ENCODE results near the gene ANKRD13A. TPM values are rescaled to one million over a fixed set of nuclear protein-coding genes. Genes with fewer than 3 reads are reported as not detected.

The ANKRD13A gene
- polyA plus RNA-seq, 1 experiment: 268 TPM

DNA sequence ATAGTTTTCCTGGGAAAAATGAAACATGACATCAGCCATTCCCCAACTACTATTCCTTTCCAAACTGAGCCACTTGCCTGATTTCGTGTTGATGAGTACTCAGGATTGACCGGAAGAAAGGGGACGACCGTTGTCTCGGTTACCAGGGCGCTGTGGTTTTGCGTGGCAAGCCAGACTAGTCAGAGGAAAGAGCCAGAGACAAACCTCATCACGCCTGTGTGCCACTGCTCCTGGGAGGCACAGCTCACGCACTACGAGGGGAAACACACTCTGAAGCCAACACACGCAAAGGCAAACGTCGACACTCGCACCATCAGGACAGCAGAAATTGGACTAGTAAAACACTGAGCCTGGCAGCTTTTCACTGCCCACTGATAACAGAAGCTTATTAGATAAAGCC lies 38.0 kb upstream of the ANKRD13A start:
- Histone ChIP-seq H3K27me3 (ENCODE audit: control insufficient read depth, insufficient read depth, low read length) (no peaks in the 10 kb centered on the region), H3K36me3 (ENCODE audit: control insufficient read depth, insufficient read depth, low read length) (peaks cover 6% of the 10 kb centered on the region), H3K4me3 (ENCODE audit: low read depth, low read length) (no peak overlapping the region)
- ChIA-PET CTCF (interaction anchor here (1.0 to 2.0 kb wide), 3 partner anchors 8 to 28 kb away, joined by 3 to 9 read pairs (median 4); no protein-coding TSS in a partner anchor), POLR2A (interaction anchor here (0.6 kb wide), 1 partner anchor 44 kb away, joined by 3 read pairs; no protein-coding TSS in a partner anchor)
- TF ChIP-seq, protein P1, sequence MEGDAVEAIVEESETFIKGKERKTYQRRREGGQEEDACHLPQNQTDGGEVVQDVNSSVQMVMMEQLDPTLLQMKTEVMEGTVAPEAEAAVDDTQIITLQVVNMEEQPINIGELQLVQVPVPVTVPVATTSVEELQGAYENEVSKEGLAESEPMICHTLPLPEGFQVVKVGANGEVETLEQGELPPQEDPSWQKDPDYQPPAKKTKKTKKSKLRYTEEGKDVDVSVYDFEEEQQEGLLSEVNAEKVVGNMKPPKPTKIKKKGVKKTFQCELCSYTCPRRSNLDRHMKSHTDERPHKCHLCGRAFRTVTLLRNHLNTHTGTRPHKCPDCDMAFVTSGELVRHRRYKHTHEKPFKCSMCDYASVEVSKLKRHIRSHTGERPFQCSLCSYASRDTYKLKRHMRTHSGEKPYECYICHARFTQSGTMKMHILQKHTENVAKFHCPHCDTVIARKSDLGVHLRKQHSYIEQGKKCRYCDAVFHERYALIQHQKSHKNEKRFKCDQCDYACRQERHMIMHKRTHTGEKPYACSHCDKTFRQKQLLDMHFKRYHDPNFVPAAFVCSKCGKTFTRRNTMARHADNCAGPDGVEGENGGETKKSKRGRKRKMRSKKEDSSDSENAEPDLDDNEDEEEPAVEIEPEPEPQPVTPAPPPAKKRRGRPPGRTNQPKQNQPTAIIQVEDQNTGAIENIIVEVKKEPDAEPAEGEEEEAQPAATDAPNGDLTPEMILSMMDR (IDR thresholded peaks at IDR 0.05; ENCODE audit: insufficient read depth, low read depth, low read length): no peak
- no peak for DNase-seq (ENCODE audit: low read depth)

DNA sequence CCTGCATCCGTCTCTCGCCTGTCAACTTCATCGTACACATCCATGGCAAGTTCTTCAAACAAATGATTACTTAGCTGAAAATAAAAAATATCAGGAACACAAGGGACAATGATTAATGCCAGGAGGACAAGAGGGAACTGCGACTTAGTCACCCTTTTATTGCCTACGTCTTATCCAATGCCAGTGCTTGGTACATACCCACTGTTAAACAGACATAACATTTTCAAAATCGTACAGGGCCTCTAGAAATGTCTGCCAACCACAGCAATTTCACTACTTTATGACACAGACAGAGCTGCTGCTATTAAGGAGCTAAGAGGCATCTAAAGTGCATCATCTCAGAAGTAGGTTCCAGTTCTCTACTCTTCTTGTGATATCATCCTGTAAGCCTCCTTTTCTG lies 37.6 kb upstream of the ANKRD13A start:
- Histone ChIP-seq H3K4me3 (ENCODE audit: low read depth, low read length) (no peak overlapping the region), H3K36me3 (ENCODE audit: control insufficient read depth, insufficient read depth, low read length) (peaks cover 6% of the 10 kb centered on the region), H3K27me3 (ENCODE audit: control insufficient read depth, insufficient read depth, low read length) (no peaks in the 10 kb centered on the region)
- no peak for DNase-seq (ENCODE audit: low read depth)
- POLR2A ChIA-PET: interaction anchor here (0.6 kb wide), 1 partner anchor 43 kb away, joined by 3 read pairs; no protein-coding TSS in a partner anchor
- CTCF ChIA-PET: interaction anchor here (0.5 to 2.0 kb wide), 5 partner anchors 8 to 68 kb away, joined by 3 to 9 read pairs (median 3); no protein-coding TSS in a partner anchor
- TF ChIP-seq, protein P1 (IDR thresholded peaks at IDR 0.05; ENCODE audit: insufficient read depth, low read depth, low read length): no peak

DNA sequence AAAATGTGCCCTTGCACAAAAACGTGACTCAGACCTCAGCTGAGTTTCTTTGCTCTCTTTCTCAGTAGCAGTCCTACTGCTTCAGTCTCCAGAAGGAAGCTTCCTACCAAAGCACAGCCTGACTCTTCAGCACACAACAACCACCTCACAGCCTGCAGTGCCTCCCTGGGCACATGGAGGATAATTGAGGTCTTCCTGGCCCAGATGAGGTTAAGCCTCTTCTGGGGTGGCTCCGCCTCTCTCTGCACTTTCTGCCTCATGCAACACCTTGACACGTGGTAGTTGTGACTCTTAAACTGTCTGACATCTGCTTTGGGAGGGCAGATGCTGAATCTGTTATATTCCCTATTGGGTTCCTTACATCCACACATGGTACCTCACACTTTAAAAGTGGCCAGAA lies 36.8 kb upstream of the ANKRD13A start:
- POLR2A ChIA-PET: no interaction called here
- H3K36me3 ChIP-seq (ENCODE audit: control insufficient read depth, insufficient read depth, low read length): peaks cover 6% of the 10 kb centered on the region
- H3K4me3 ChIP-seq (ENCODE audit: low read depth, low read length): no peak overlapping the region
- CTCF ChIA-PET: interaction anchor here (0.9 to 2.0 kb wide), 3 partner anchors 9 to 28 kb away, joined by 3 to 9 read pairs (median 3); no protein-coding TSS in a partner anchor
- TF ChIP-seq, protein P1 (IDR thresholded peaks at IDR 0.05; ENCODE audit: insufficient read depth, low read depth, low read length): no peak
- no peak for DNase-seq (ENCODE audit: low read depth)
- H3K27me3 ChIP-seq (ENCODE audit: control insufficient read depth, insufficient read depth, low read length): no peaks in the 10 kb centered on the region

DNA sequence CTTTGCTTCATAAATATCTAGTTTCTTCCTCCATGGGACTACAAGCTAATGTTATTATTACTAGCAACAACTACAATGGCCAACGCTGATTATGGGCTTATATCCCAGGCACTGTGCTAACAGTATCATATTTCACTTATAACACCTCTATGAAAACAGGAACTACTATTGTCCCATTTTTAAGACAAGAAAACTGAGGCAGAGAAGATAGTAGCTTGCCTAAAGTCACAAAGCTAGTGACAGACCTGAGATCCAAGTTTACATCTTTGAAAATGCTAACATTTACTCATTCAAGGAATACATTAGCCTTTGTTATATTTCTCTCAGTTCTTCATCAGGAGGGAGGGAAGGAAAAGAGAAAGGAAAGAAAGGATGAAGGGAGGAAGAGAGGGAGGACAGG lies 35.9 kb upstream of the ANKRD13A start:
- no peak overlapping the region for H3K4me3 ChIP-seq (ENCODE audit: low read depth, low read length)
- ChIA-PET CTCF (interaction anchor here (0.9 to 1.7 kb wide), 4 partner anchors 10 to 95 kb away, joined by 3 read pairs; no protein-coding TSS in a partner anchor), POLR2A (no interaction called here)
- no peaks in the 10 kb centered on the region for H3K27me3 ChIP-seq (ENCODE audit: control insufficient read depth, insufficient read depth, low read length)
- H3K36me3 ChIP-seq (ENCODE audit: control insufficient read depth, insufficient read depth, low read length): peaks cover 6% of the 10 kb centered on the region
- DNase-seq (ENCODE audit: low read depth): no peak
- TF ChIP-seq, protein P1 (IDR thresholded peaks at IDR 0.05; ENCODE audit: insufficient read depth, low read depth, low read length): no peak

DNA sequence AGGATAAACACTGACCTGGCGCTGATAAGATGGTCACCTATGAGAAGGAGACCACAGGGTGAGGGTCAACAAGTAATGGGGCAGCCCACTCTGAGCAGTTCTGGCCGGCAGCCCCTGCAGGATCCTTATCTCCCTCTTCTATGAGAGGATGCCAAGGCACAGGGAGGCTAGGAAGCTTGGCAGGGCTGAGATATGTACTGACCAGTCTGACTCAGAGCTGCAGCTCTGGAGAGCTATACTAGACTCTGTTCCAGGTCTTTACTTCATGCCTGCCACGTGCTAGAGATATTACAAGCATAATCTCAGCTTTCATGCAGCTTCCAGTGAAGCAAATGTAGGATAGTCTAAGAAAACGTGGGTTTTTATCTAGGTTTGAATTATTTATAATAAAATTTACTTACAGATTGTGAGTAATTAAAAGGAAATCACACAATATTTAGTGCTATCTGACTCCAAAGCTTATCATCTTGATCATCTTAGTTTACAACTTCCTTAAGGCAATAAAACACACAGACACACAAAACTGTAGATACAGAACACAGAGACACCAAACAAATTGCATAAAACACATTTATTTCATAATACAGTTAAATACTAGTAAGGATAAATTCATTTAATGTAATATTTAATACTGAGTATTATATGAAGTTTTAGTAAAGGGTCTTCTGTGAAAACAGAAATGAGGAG lies 35.3 kb upstream of the ANKRD13A start:
- H3K4me3 ChIP-seq (ENCODE audit: low read depth, low read length): no peak overlapping the region
- H3K36me3 ChIP-seq (ENCODE audit: control insufficient read depth, insufficient read depth, low read length): peaks cover 8% of the 10 kb centered on the region
- no peak for DNase-seq (ENCODE audit: low read depth)
- CTCF ChIA-PET: interaction anchor here (0.7 to 1.7 kb wide), 6 partner anchors 11 to 95 kb away, joined by 3 read pairs; no protein-coding TSS in a partner anchor
- TF ChIP-seq, protein P1 (IDR thresholded peaks at IDR 0.05; ENCODE audit: insufficient read depth, low read depth, low read length): no peak
- H3K27me3 ChIP-seq (ENCODE audit: control insufficient read depth, insufficient read depth, low read length): no peaks in the 10 kb centered on the region
- POLR2A ChIA-PET: no interaction called here

All from BJ (cell line).